Thoracic aorta (tissue), 2 donors: ENCODE data around the gene DPP6. TPM values are rescaled to one million over a fixed set of nuclear protein-coding genes. Genes with fewer than 3 reads are reported as not detected.

ENCODE experiments used
- ATAC-seq: fragments of 150-250 bp; one replicate; pipeline ENCODE4 v1.8.0; 2017; ENCODE audit warnings: low read depth; ENCODE audit not compliant: insufficient number of reproducible peaks, low FRiP score
- DNase-seq: peaks from one replicate; pipeline ENCODE4 v3.0.0-alpha.2; 2020; ENCODE audit warnings: low spot score
- H3K27ac ChIP-seq, 2 donors: fragments of 200-600 bp; sonication (generic); 1 replicate in 1 of 2; 2 replicates in 1 of 2; pipeline ENCODE4 v1.5.1; 2016; ENCODE audit warnings: mild to moderate bottlenecking in 2 of 2, moderate library complexity in 2 of 2
- H3K27me3 ChIP-seq: fragments of 200-600 bp; sonication (generic); replicated peaks from 2 replicates; pipeline ENCODE4 v1.6.0; 2016; ENCODE audit warnings: mild to moderate bottlenecking; ENCODE audit not compliant: insufficient read depth
- H3K36me3 ChIP-seq: fragments of 200-600 bp; sonication (generic); one replicate; pipeline ENCODE4 v1.5.1; 2016
- H3K4me1 ChIP-seq, 2 donors: fragments of 200-600 bp; sonication (generic); 1 replicate in 1 of 2; 2 replicates in 1 of 2; pipeline versions ENCODE4 v1.5.1 to v1.6.0; 2016; ENCODE audit warnings: low read depth in 2 of 2, mild to moderate bottlenecking in 1 of 2; ENCODE audit not compliant: control insufficient read depth in 1 of 2
- H3K4me3 ChIP-seq: fragments of 200-600 bp; sonication (generic); 2 replicates; pipeline ENCODE4 v1.5.1; 2016; ENCODE audit warnings: mild to moderate bottlenecking
- H3K9me3 ChIP-seq: fragments of 200-600 bp; sonication (generic); 2 replicates; pipeline ENCODE4 v1.5.1; 2016
- CTCF ChIP-seq: fragments of 200-600 bp; sonication (generic); IDR thresholded peaks from one replicate; pipeline ENCODE4 v1.5.1; 2019; ENCODE audit warnings: antibody characterized with exemption
- total RNA-seq, 2 donors: library from RNA; depleted of rRNA; stranded (reverse); fragments of >200 nt; gene quantifications; one replicate each; pipeline versions ENCODE4 v1.1.0 to v1.2.3, GENCODE V29; 2016

The DPP6 gene
- total RNA-seq, 2 donors from 2014 or later: not detected

- H3K27me3 ChIP-seq: no peaks in the 10 kb centered on the region
- H3K27ac ChIP-seq: no peak overlapping the region
- no peak for TF ChIP-seq CTCF
- H3K36me3 ChIP-seq: no peaks in the 10 kb centered on the region
- no peak for ATAC-seq
- DNase-seq: no peak
- H3K9me3 ChIP-seq: no peaks in the 10 kb centered on the region
- H3K4me1 ChIP-seq: no peaks in the 10 kb centered on the region
- no peak overlapping the region for H3K4me3 ChIP-seq
Measured at GRCh38 chr7:154302380-154302779, 250.2 kb downstream of the DPP6 start.

DNA sequence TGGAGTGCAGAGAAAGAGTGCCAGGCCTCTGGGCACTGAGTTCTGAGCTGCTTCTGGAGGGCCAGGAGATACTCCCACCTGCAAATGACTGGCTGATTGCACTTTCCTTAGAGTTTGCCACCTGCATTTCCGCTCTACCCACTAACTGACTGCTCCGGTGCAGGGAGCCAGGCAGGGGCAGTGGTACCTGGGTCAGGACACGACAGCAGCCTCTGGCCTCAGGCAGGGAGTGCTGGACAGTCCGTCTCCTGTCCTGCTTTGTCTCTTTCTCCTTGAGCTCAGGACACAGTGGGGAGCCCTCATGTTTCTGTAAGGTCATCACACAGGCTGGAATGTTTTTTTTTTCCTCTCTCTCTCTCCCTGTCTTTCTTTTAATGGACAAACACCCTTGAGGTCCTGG, 252.0 kb downstream of the DPP6 start:
- H3K4me3 ChIP-seq: no peak overlapping the region
- DNase-seq: no peak
- no peaks in the 10 kb centered on the region for H3K4me1 ChIP-seq
- H3K27me3 ChIP-seq: no peaks in the 10 kb centered on the region
- no peak for ATAC-seq
- TF ChIP-seq CTCF: no peak
- H3K36me3 ChIP-seq: no peaks in the 10 kb centered on the region
- H3K27ac ChIP-seq: no peak overlapping the region
- H3K9me3 ChIP-seq: no peaks in the 10 kb centered on the region

- TF ChIP-seq CTCF: no peak
- Histone ChIP-seq H3K9me3 (no peaks in the 10 kb centered on the region), H3K4me1 (no peaks in the 10 kb centered on the region), H3K4me3 (no peak overlapping the region), H3K27me3 (no peaks in the 10 kb centered on the region), H3K27ac (no peak overlapping the region), H3K36me3 (no peaks in the 10 kb centered on the region)
- ATAC-seq: no peak
- no peak for DNase-seq
Measured at GRCh38 chr7:154304740-154305700, 252.8 kb downstream of the DPP6 start.

DNA sequence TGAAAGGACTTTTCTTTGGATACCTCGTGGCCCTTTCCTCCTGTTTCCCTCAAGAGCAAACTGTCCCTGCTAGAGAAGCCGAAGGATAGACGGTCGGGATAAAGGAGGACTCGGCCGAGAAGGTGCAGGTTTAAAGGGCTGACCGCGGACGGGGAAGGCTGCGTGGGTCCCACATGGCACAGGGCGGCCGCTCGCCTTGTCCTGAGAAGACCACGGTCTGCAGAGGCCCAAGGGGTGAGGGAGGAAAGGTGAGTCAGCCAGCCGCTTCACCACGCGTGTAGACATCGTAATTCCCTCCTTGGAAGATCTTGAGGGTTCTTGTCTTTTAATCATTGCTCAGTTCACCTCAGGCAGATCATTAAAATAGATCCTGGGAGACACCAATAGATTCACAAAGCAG, 253.8 kb downstream of the DPP6 start:
- Histone ChIP-seq H3K4me1 (no peaks in the 10 kb centered on the region), H3K27me3 (no peaks in the 10 kb centered on the region), H3K4me3 (no peak overlapping the region), H3K36me3 (no peaks in the 10 kb centered on the region), H3K9me3 (no peaks in the 10 kb centered on the region), H3K27ac (no peak overlapping the region)
- DNase-seq: no peak
- TF ChIP-seq CTCF: no peak
- ATAC-seq: no peak

DNA sequence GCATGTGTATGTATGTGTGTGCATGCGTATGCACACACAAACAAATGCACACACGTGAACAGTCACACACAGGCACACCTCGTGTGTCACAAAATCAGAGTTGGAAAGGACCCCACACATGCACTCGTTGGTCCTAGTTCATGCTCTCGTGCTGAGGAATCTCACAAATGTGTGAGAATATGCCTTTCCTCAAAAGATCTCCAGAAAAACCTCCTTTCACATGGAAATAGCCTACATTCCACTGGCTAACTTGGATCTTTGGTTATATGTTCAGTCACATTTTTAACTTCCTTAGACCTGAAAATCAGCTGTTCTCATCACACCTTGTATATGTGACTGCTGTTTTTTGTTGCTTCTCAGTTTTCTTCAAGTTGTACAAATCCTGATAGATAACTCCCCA, 256.7 kb downstream of the DPP6 start:
- Histone ChIP-seq H3K4me1 (no peaks in the 10 kb centered on the region), H3K36me3 (no peaks in the 10 kb centered on the region), H3K27me3 (no peaks in the 10 kb centered on the region), H3K9me3 (no peaks in the 10 kb centered on the region), H3K4me3 (no peak overlapping the region), H3K27ac (no peak overlapping the region)
- ATAC-seq (no peak), DNase-seq (no peak)
- no peak for TF ChIP-seq CTCF
